Liver (tissue), 9 donors: Measurements from ENCODE around the gene TNFAIP8L2. TPM values are rescaled to one million over a fixed set of nuclear protein-coding genes. Genes with fewer than 3 reads are reported as not detected.

Experiments used
- DNase-seq: peaks from one replicate; pipeline ENCODE4 v3.0.0-alpha.2; 2017; ENCODE audit warnings: low spot score
- H3K27ac ChIP-seq, 2 donors: one replicate each; pipeline ENCODE4 v1.7.0; 2013; ENCODE audit warnings: inconsistent platforms in 2 of 2, low read length in 2 of 2, control low read depth in 1 of 2, low read depth in 1 of 2, mild to moderate bottlenecking in 1 of 2
- H3K27me3 ChIP-seq, 4 donors: one replicate each; pipeline versions ENCODE4 v1.6.1 to v1.7.0; 2013; ENCODE audit warnings: low read length in 3 of 4, inconsistent platforms in 1 of 4, mild to moderate bottlenecking in 1 of 4, moderate library complexity in 1 of 4; ENCODE audit not compliant: control insufficient read depth in 4 of 4, insufficient read depth in 4 of 4
- H3K36me3 ChIP-seq, 4 donors: one replicate each; pipeline versions ENCODE4 v1.6.1 to v1.7.0; 2013; ENCODE audit warnings: low read length in 3 of 4, mild to moderate bottlenecking in 3 of 4, low read depth in 1 of 4, moderate library complexity in 1 of 4; ENCODE audit not compliant: control insufficient read depth in 4 of 4, insufficient read depth in 3 of 4
- H3K4me1 ChIP-seq, 4 donors: one replicate each; pipeline versions ENCODE4 v1.6.1 to v1.7.0; 2013; ENCODE audit warnings: low read length in 3 of 4, mild to moderate bottlenecking in 3 of 4, moderate library complexity in 1 of 4; ENCODE audit not compliant: control insufficient read depth in 4 of 4, insufficient read depth in 4 of 4
- H3K4me3 ChIP-seq, 3 donors: one replicate each; pipeline versions ENCODE4 v1.6.1 to v1.7.0; 2013; ENCODE audit warnings: low read length in 3 of 3, control low read depth in 1 of 3, low read depth in 1 of 3, mild to moderate bottlenecking in 1 of 3
- H3K9ac ChIP-seq, 2 donors: one replicate each; pipeline ENCODE4 v1.7.0; 2013; ENCODE audit warnings: low read length in 2 of 2, mild to moderate bottlenecking in 2 of 2, moderate library complexity in 2 of 2, control low read depth in 1 of 2, low read depth in 1 of 2
- H3K9me3 ChIP-seq, 4 donors: one replicate each; pipeline versions ENCODE4 v1.6.1 to v1.7.0; 2013; ENCODE audit warnings: low read length in 3 of 4; ENCODE audit not compliant: control insufficient read depth in 4 of 4
- CTCF ChIP-seq: fragments of 150-350 bp; IDR thresholded peaks from 2 replicates; pipeline ENCODE4 v1.5.1; 2017; ENCODE audit warnings: improper control_type of control experiment, low read depth, low read length; ENCODE audit not compliant: missing input control
- FOXA1 ChIP-seq: IDR thresholded peaks from 2 replicates; pipeline ENCODE4 v1.6.1; 2016; ENCODE audit warnings: antibody characterized with exemption
- FOXA2 ChIP-seq: IDR thresholded peaks from 2 replicates; pipeline ENCODE4 v1.6.1; 2016; ENCODE audit warnings: antibody characterized with exemption
- GABPA ChIP-seq, 2 donors: IDR thresholded peaks in 1 of 2; conservative IDR thresholded peaks in 1 of 2; 2 replicates each; pipeline ENCODE4 v1.6.1; 2016; ENCODE audit warnings: antibody characterized with exemption in 2 of 2, mild to moderate bottlenecking in 1 of 2, moderate library complexity in 1 of 2
- HNF4A ChIP-seq, 2 donors: conservative IDR thresholded peaks; 2 replicates each; pipeline ENCODE4 v1.6.1; 2016; ENCODE audit warnings: antibody characterized with exemption in 2 of 2, mild to moderate bottlenecking in 2 of 2
- HNF4G ChIP-seq: IDR thresholded peaks from 2 replicates; pipeline ENCODE4 v1.6.1; 2016; ENCODE audit warnings: antibody characterized with exemption
- JUND ChIP-seq, 2 donors: IDR thresholded peaks; 2 replicates each; pipeline ENCODE4 v1.6.1; 2016; ENCODE audit warnings: antibody characterized with exemption in 2 of 2
- NR2F2 ChIP-seq: IDR thresholded peaks from 2 replicates; pipeline ENCODE4 v1.6.1; 2016; ENCODE audit warnings: antibody characterized with exemption
- RAD21 ChIP-seq, 2 donors: IDR thresholded peaks; 2 replicates each; pipeline ENCODE4 v1.6.1; 2016; ENCODE audit warnings: antibody characterized with exemption in 2 of 2, mild to moderate bottlenecking in 2 of 2
- REST ChIP-seq: IDR thresholded peaks from 2 replicates; pipeline ENCODE4 v1.6.1; 2016; ENCODE audit warnings: antibody characterized with exemption, mild to moderate bottlenecking
- RXRA ChIP-seq, 2 donors: IDR thresholded peaks; 2 replicates each; pipeline ENCODE4 v1.6.1; 2017 to 2018; ENCODE audit warnings: antibody characterized with exemption in 2 of 2, mild to moderate bottlenecking in 1 of 2
- SP1 ChIP-seq: IDR thresholded peaks from 2 replicates; pipeline ENCODE4 v1.6.1; 2018; ENCODE audit warnings: antibody characterized with exemption, mild to moderate bottlenecking
- TAF1 ChIP-seq: conservative IDR thresholded peaks from 2 replicates; pipeline ENCODE4 v1.6.1; 2016; ENCODE audit warnings: antibody characterized with exemption, mild to moderate bottlenecking
- YY1 ChIP-seq: IDR thresholded peaks from 2 replicates; pipeline ENCODE4 v1.6.1; 2016; ENCODE audit warnings: antibody characterized with exemption, mild to moderate bottlenecking
- ZBTB33 ChIP-seq: IDR thresholded peaks from 2 replicates; pipeline ENCODE4 v1.6.1; 2016; ENCODE audit warnings: antibody characterized with exemption
- WGBS: extraction: QIAGEN DNeasy Blood & Tissue Kit; methylation state at CpG from one replicate; pipeline ENCODE4 v1.1.7; 2013; 5-methylcytosine and 5-hydroxymethylcytosine counted together
- polyA plus RNA-seq, 2 donors: library from polyadenylated mRNA; stranded (reverse) in 1 of 2; unstranded in 1 of 2; fragments of 200-250 nt in 1 of 2; fragments of >200 nt in 1 of 2; fragmentation: Nextera tagmentation in 1 of 2; extraction: Ambion mirVana in 1 of 2; gene quantifications; one replicate each; pipeline versions ENCODE4 v1.2.1 to v1.2.3, GENCODE V29; 2013 to 2015
- total RNA-seq, 2 donors: library from RNA; depleted of rRNA; stranded (reverse); fragments of >200 nt; gene quantifications; one replicate each; pipeline ENCODE4 v1.2.3, GENCODE V29; 2014
- TF ChIP-seq, protein P1 (sequence below): IDR thresholded peaks from 2 replicates; pipeline ENCODE4 v1.6.1; 2016; ENCODE audit warnings: antibody characterized with exemption
- TF ChIP-seq, protein P2 (sequence below): IDR thresholded peaks from 2 replicates; pipeline ENCODE4 v1.6.1; 2016; ENCODE audit warnings: antibody characterized with exemption
- donor health status: healthy.
- donor health status: healthy.
- donor health status: healthy.
- donor health status: healthy.
- donor health status: healthy.

The TNFAIP8L2 gene
- total and polyA plus RNA-seq, 4 donors, result 2.9 to 8.7 (median 4.1) TPM

- Histone ChIP-seq H3K4me3 (no peak overlapping the region), H3K4me1 (peaks cover 3 to 11% (median 9%) of the 10 kb centered on the region in 4 donors), H3K9ac (no peak overlapping the region), H3K36me3 (peaks cover 0 to 38% (median 11%) of the 10 kb centered on the region in 4 donors), H3K27ac (no peak overlapping the region), H3K27me3 (no peaks in the 10 kb centered on the region), H3K9me3 (no peaks in the 10 kb centered on the region)
- TF ChIP-seq JUND (IDR thresholded peaks at IDR 0.05) (no peak), CTCF (no peak), YY1 (no peak), HNF4G (no peak), FOXA2 (no peak), RAD21 (IDR thresholded peaks at IDR 0.05) (no peak)
- no peak for DNase-seq
- WGBS, result 96% methylated on average over 5 of the region's 5 CpGs
These were observed 14.7 kb downstream of the TNFAIP8L2 start for GRCh38 chr1:151171190-151171589.

DNA sequence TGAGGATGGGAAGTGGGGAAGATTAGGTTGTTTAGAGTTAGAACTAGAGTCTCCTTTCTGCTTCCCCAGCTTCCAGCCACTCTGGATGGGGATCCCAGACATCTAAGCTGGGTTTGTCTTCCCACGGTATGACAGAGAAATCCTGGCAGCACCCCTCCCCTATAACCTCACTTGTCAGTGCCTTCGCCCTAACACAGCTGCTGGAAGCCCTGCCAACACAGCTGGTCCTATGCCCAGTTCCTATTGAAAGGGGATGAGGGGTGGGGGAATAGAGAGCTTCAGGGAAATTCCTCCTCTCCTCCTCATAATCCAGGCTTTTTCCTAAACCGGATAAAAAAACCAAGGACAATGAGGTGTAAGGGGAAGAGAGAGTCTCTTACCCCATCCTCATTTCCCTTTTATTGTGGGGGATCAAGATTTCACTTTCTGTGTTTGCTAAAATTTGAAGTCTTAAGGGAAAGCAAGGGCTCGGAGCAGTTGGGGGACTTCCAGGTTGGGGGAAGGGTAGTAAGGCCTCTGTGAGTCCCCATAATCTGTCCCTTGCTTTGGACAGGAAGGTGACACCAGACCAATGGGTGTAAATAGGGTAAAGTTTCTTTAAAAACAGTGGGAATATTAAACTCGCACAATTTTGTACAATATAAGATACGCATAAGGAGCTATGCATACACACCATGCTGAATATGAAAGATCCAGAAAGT is 18.7 kb downstream of the TNFAIP8L2 start:
- DNase-seq, result no peak
- 84% methylated on average over 6 of the region's 6 CpGs for WGBS
- no peaks in the 10 kb centered on the region for H3K27me3 ChIP-seq
- H3K9ac ChIP-seq, result no peak overlapping the region
- peaks cover 7 to 60% (median 26%) of the 10 kb centered on the region in 4 donors for H3K36me3 ChIP-seq
- H3K9me3 ChIP-seq, result no peaks in the 10 kb centered on the region
- no peak overlapping the region for H3K27ac ChIP-seq
- H3K4me3 ChIP-seq, result no peak overlapping the region
- H3K4me1 ChIP-seq, result no peaks in the 10 kb centered on the region
- no peak for TF ChIP-seq SP1
- TF ChIP-seq FOXA2, result no peak
- TF ChIP-seq REST, result no peak
- no peak for TF ChIP-seq HNF4A (conservative IDR thresholded peaks at IDR 0.05)
- TF ChIP-seq TAF1, result no peak
- TF ChIP-seq FOXA1, result no peak
- TF ChIP-seq RXRA (IDR thresholded peaks at IDR 0.05), result no peak
- no peak for TF ChIP-seq YY1
- TF ChIP-seq NR2F2, result no peak
- TF ChIP-seq CTCF, result no peak
- no peak for TF ChIP-seq GABPA (IDR thresholded peaks at IDR 0.05 in 1 of 2, conservative IDR thresholded peaks at IDR 0.05 in 1 of 2)
- no peak for TF ChIP-seq HNF4G
- no peak for TF ChIP-seq ZBTB33
- TF ChIP-seq RAD21 (IDR thresholded peaks at IDR 0.05), result no peak
- TF ChIP-seq JUND (IDR thresholded peaks at IDR 0.05), result no peak
- TF ChIP-seq, protein P1, sequence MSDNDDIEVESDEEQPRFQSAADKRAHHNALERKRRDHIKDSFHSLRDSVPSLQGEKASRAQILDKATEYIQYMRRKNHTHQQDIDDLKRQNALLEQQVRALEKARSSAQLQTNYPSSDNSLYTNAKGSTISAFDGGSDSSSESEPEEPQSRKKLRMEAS, result no peak
- TF ChIP-seq, protein P2, sequence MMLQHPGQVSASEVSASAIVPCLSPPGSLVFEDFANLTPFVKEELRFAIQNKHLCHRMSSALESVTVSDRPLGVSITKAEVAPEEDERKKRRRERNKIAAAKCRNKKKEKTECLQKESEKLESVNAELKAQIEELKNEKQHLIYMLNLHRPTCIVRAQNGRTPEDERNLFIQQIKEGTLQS, result no peak
